ENCODE data around the gene ADH1C.

ADH1C gene

GRCh38 chr4:99389606-99390005, 37.1 kb upstream of the ADH1C start:
- TF ChIP-seq CTCF (IDR thresholded peaks at IDR 0.05; ENCODE audit: insufficient read depth, missing control alignments): no peak
- FAIRE-seq (no peak), DNase-seq (ENCODE audit: insufficient read length, low spot score) (no peak)

- no peak for FAIRE-seq
- no peak for TF ChIP-seq CTCF (IDR thresholded peaks at IDR 0.05; ENCODE audit: insufficient read depth, missing control alignments)
- no peak for DNase-seq (ENCODE audit: insufficient read length, low spot score)
These were observed 31.4 kb upstream of the ADH1C start for GRCh38 chr4:99383833-99384392.

GRCh38 chr4:99383399-99383798, 30.9 kb upstream of the ADH1C start:
- DNase-seq (ENCODE audit: insufficient read length, low spot score) (no peak), FAIRE-seq (no peak)
- no peak for TF ChIP-seq CTCF (IDR thresholded peaks at IDR 0.05; ENCODE audit: insufficient read depth, missing control alignments)

- FAIRE-seq: no peak
These were observed 30.3 kb upstream of the ADH1C start for GRCh38 chr4:99382745-99383360.

GRCh38 chr4:99381588-99382175, 29.1 kb upstream of the ADH1C start:
- FAIRE-seq (peak; percentile 11), DNase-seq (ENCODE audit: insufficient read length, low spot score) (no peak)
- no peak for TF ChIP-seq CTCF (IDR thresholded peaks at IDR 0.05; ENCODE audit: insufficient read depth, missing control alignments)

More at GRCh38 chr4:99382745-99383360, 30.3 kb upstream of the ADH1C start:
- DNase-seq (ENCODE audit: insufficient read length, low spot score): no peak
- TF ChIP-seq CTCF (IDR thresholded peaks at IDR 0.05; ENCODE audit: insufficient read depth, missing control alignments): no peak

GRCh38 chr4:99379571-99379970, 27.0 kb upstream of the ADH1C start:
- FAIRE-seq (no peak), DNase-seq (ENCODE audit: insufficient read length, low spot score) (no peak)
- TF ChIP-seq CTCF (IDR thresholded peaks at IDR 0.05; ENCODE audit: insufficient read depth, missing control alignments): no peak

- TF ChIP-seq CTCF (IDR thresholded peaks at IDR 0.05; ENCODE audit: insufficient read depth, missing control alignments): no peak
- FAIRE-seq (no peak), DNase-seq (ENCODE audit: insufficient read length, low spot score) (no peak)
These were observed 26.3 kb upstream of the ADH1C start for GRCh38 chr4:99378876-99379275.

Data from D721Med (cell line).